DND-41 (cell line): ENCODE measurements around the gene SHQ1.

ENCODE experiments used
- ATAC-seq: fragments of 200-7000 bp; cut with Tn5 transposase; 3 replicates; pipeline ENCODE4 v1.9.1; 2021; ENCODE audit warnings: low read depth; ENCODE audit not compliant: insufficient read depth
- DNase-seq: peaks from one replicate; pipeline ENCODE4 v3.0.0-alpha.2; 2020
- H2AFZ ChIP-seq: 2 replicates; pipeline ENCODE4 v1.6.0; 2012; ENCODE audit warnings: low read depth, low read length
- H3K27ac ChIP-seq: 2 replicates; pipeline ENCODE4 v1.5.1; 2012; ENCODE audit warnings: low read length, inconsistent platforms
- H3K27me3 ChIP-seq: fragments of 200-600 bp; sonication (generic); 2 replicates; pipeline ENCODE4 v1.6.0; 2012; ENCODE audit warnings: low read length, mild to moderate bottlenecking, inconsistent platforms; ENCODE audit not compliant: insufficient read depth, poor library complexity
- H3K36me3 ChIP-seq: 2 replicates; pipeline ENCODE4 v1.5.1; 2012; ENCODE audit warnings: low read length, inconsistent platforms; ENCODE audit not compliant: insufficient read depth
- H3K4me1 ChIP-seq: 2 replicates; pipeline ENCODE4 v1.5.1; 2012; ENCODE audit warnings: mild to moderate bottlenecking, low read length; ENCODE audit not compliant: insufficient read depth
- H3K4me2 ChIP-seq: 2 replicates; pipeline ENCODE4 v1.6.0; 2012; ENCODE audit warnings: mild to moderate bottlenecking, moderate library complexity, low read length, inconsistent platforms; ENCODE audit not compliant: insufficient read depth
- H3K4me3 ChIP-seq, 2 experiments: fragments of 200-600 bp in 1 of 2; shearing (Covaris generic) in 1 of 2; 2 replicates each; pipeline ENCODE4 v1.5.1; 2012 to 2016; ENCODE audit warnings: inconsistent platforms in 2 of 2, low read length in 2 of 2, mild to moderate bottlenecking in 2 of 2, low read depth in 1 of 2, moderate library complexity in 1 of 2
- H3K79me2 ChIP-seq: 2 replicates; pipeline ENCODE4 v1.6.0; 2012; ENCODE audit warnings: low read length, inconsistent platforms; ENCODE audit not compliant: insufficient read depth
- H3K9ac ChIP-seq: 2 replicates; pipeline ENCODE4 v1.6.0; 2012; ENCODE audit warnings: low read depth, mild to moderate bottlenecking, inconsistent platforms, low read length, moderate library complexity
- H3K9me3 ChIP-seq: 2 replicates; pipeline ENCODE4 v1.5.1; 2012; ENCODE audit warnings: low read length, moderate library complexity, mild to moderate bottlenecking, inconsistent platforms; ENCODE audit not compliant: insufficient read depth, severe bottlenecking
- H4K20me1 ChIP-seq: 2 replicates; pipeline ENCODE4 v1.6.0; 2012; ENCODE audit warnings: low read length; ENCODE audit not compliant: insufficient read depth
- EZH2 ChIP-seq: IDR thresholded peaks from 3 replicates; pipeline ENCODE4 v1.6.1; 2012; ENCODE audit warnings: borderline replicate concordance, low read depth, mild to moderate bottlenecking, moderate library complexity, low read length, inconsistent platforms; ENCODE audit not compliant: severe bottlenecking
- TF ChIP-seq, protein P1 (sequence below): IDR thresholded peaks from 2 replicates; pipeline ENCODE4 v1.5.1; 2012; ENCODE audit warnings: borderline replicate concordance, low read length, moderate library complexity, mild to moderate bottlenecking; ENCODE audit not compliant: poor library complexity, severe bottlenecking; ENCODE audit errors: extremely low read depth

SHQ1 gene

DNA sequence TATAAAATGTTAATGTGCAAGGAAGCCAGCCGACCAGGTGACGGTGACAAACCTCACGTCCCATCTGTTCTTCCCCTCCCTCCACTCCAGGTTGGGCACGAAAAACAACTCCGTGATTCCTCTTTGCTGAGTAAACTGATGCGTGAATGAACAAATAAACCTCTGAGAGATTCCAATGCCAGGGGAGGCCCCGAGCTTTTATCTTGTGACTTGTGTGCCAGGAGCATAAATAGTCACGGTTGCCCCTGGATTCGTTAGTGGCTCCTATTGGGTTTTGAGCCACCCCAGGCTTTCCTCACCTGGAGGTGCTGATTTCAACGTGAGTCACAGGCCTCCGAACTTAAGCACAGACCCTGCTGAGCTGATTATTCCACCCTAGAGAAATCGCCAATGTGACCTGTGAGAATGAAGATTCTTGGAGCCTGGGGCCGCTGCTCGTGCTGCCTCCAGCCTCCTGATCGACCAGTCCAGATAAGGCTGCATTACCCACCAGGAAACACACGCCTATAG lies 119.2 kb downstream of the SHQ1 start:
- Histone ChIP-seq H3K36me3 (no peaks in the 10 kb centered on the region), H3K9ac (no peak overlapping the region), H3K4me2 (no peak overlapping the region), H3K27ac (no peak overlapping the region), H3K79me2 (no peaks in the 10 kb centered on the region), H4K20me1 (no peaks in the 10 kb centered on the region), H2AFZ (no peak overlapping the region), H3K4me1 (no peaks in the 10 kb centered on the region), H3K4me3 (no peak overlapping the region), H3K27me3 (no peaks in the 10 kb centered on the region), H3K9me3 (peaks cover 4% of the 10 kb centered on the region)
- ATAC-seq (no peak), DNase-seq (no peak)
- TF ChIP-seq, protein P1, sequence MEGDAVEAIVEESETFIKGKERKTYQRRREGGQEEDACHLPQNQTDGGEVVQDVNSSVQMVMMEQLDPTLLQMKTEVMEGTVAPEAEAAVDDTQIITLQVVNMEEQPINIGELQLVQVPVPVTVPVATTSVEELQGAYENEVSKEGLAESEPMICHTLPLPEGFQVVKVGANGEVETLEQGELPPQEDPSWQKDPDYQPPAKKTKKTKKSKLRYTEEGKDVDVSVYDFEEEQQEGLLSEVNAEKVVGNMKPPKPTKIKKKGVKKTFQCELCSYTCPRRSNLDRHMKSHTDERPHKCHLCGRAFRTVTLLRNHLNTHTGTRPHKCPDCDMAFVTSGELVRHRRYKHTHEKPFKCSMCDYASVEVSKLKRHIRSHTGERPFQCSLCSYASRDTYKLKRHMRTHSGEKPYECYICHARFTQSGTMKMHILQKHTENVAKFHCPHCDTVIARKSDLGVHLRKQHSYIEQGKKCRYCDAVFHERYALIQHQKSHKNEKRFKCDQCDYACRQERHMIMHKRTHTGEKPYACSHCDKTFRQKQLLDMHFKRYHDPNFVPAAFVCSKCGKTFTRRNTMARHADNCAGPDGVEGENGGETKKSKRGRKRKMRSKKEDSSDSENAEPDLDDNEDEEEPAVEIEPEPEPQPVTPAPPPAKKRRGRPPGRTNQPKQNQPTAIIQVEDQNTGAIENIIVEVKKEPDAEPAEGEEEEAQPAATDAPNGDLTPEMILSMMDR: no peak
- TF ChIP-seq EZH2: no peak

DNA sequence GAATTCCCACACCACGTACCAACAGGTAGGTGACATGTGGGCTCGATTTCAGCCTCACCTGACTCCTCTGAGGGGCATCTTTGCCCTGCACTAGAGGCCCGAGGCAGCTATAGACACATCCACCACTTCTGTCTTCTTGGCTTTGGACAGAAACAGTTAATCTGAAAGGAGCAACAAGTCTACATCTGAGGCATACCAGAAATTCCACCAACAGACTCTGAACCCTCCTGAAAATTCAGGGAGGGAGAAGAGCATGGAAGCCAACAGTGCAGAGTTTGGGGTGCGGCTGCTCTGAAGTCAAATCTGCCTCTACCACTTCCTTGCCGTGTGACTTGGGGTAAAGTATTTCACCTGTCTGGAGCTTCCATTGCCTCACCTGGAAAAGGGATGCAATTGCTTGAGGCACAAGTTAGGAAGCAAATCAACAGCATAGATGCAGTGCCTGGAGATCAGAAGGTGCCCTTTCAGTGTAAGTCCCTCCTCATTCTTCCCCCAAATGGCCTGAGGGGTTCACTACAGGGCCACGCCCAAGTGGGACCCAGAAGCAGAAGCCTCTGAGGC lies 119.8 kb downstream of the SHQ1 start:
- Histone ChIP-seq H3K27me3 (no peaks in the 10 kb centered on the region), H3K4me1 (no peaks in the 10 kb centered on the region), H3K4me3 (no peak overlapping the region), H3K9me3 (peaks cover 4% of the 10 kb centered on the region), H3K36me3 (no peaks in the 10 kb centered on the region), H3K9ac (no peak overlapping the region), H3K4me2 (no peak overlapping the region), H4K20me1 (no peaks in the 10 kb centered on the region), H3K79me2 (no peaks in the 10 kb centered on the region), H2AFZ (no peak overlapping the region), H3K27ac (no peak overlapping the region)
- DNase-seq: no peak
- TF ChIP-seq, protein P1: no peak
- TF ChIP-seq EZH2: no peak
- no peak for ATAC-seq

DNA sequence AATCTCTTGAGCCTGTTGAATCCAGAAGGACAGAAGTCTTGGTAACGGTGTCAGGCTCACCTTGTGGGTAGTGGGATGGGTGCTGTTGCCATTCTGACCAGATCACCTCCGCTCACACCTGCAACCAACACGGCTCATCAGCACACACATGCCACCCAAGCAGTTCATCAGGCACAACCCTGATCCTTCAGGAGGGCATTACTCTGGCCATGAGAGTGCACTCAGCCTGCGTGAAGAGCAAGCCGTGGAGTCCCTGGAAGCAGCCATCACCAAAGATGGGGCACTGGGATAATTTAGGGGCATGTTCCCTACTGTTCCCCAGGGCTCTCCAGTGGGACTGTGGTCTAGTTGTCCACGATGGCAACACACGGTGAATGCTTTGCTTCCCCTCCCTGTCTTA lies 120.5 kb downstream of the SHQ1 start:
- Histone ChIP-seq H2AFZ (no peak overlapping the region), H3K9ac (no peak overlapping the region), H3K9me3 (no peaks in the 10 kb centered on the region), H3K4me2 (no peak overlapping the region), H4K20me1 (no peaks in the 10 kb centered on the region), H3K4me3 (no peak overlapping the region), H3K79me2 (no peaks in the 10 kb centered on the region), H3K27me3 (no peaks in the 10 kb centered on the region), H3K36me3 (no peaks in the 10 kb centered on the region), H3K4me1 (no peaks in the 10 kb centered on the region), H3K27ac (no peak overlapping the region)
- DNase-seq: no peak
- ATAC-seq: no peak
- TF ChIP-seq EZH2: no peak
- TF ChIP-seq, protein P1: no peak

DNA sequence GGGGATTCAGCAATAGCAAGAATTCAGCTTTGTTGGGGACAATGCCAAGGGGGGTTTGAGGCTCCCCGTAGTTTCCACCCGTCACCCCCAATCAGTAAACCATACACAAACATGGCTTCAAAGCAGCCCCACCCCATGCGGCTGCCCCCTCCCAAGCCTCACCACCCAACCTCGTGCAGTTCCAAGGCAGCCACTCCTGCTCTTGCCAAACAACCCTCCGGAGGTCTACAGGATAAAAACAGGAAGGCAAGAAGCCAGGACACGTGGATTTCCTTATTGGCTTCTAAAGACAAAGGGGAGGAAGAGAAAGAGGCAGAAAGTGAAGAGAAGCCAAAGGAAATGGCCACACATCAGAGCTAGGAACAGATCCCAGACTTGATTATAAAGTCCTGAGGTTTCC lies 121.1 kb downstream of the SHQ1 start:
- H3K4me3 ChIP-seq: no peak overlapping the region
- no peak overlapping the region for H2AFZ ChIP-seq
- DNase-seq: no peak
- no peak overlapping the region for H3K4me2 ChIP-seq
- no peak overlapping the region for H3K27ac ChIP-seq
- no peaks in the 10 kb centered on the region for H3K9me3 ChIP-seq
- H3K4me1 ChIP-seq: no peaks in the 10 kb centered on the region
- no peak for ATAC-seq
- no peaks in the 10 kb centered on the region for H3K27me3 ChIP-seq
- H3K36me3 ChIP-seq: no peaks in the 10 kb centered on the region
- no peaks in the 10 kb centered on the region for H4K20me1 ChIP-seq
- no peaks in the 10 kb centered on the region for H3K79me2 ChIP-seq
- no peak overlapping the region for H3K9ac ChIP-seq
- TF ChIP-seq EZH2: no peak
- TF ChIP-seq, protein P1: no peak
